CD14-positive monocyte (primary cell): ENCODE data around the gene SSU72. TPM values are rescaled to one million over a fixed set of nuclear protein-coding genes. Genes with fewer than 3 reads are reported as not detected.

Experiments used
- DNase-seq, 3 donors: peaks; one replicate each; pipeline ENCODE4 v3.0.0-alpha.2; 2011 to 2022
- H2AFZ ChIP-seq: 2 replicates; pipeline ENCODE4 v1.6.0; 2012; ENCODE audit warnings: mild to moderate bottlenecking, low read depth, low read length, inconsistent platforms; ENCODE audit not compliant: insufficient read depth, poor library complexity, severe bottlenecking
- H3K27ac ChIP-seq, 2 donors: 1 replicate in 1 of 2; 2 replicates in 1 of 2; pipeline ENCODE4 v1.5.1; 2012 to 2013; ENCODE audit warnings: low read length in 2 of 2, control low read depth in 1 of 2, inconsistent platforms in 1 of 2, low read depth in 1 of 2, mild to moderate bottlenecking in 1 of 2
- H3K27me3 ChIP-seq, 2 donors: one replicate each; pipeline versions ENCODE4 v1.6.0 to v1.6.1; 2011 to 2013; ENCODE audit warnings: low read length in 2 of 2; ENCODE audit not compliant: control insufficient read depth in 2 of 2, insufficient read depth in 2 of 2
- H3K36me3 ChIP-seq, 2 donors: replicated peaks in 1 of 2; 1 replicate in 1 of 2; 2 replicates in 1 of 2; pipeline versions ENCODE4 v1.5.1 to v1.6.1; 2012 to 2013; ENCODE audit warnings: low read length in 2 of 2, control low read depth in 1 of 2, inconsistent platforms in 1 of 2, mild to moderate bottlenecking in 1 of 2; ENCODE audit not compliant: insufficient read depth in 2 of 2, control insufficient read depth in 1 of 2
- H3K4me1 ChIP-seq, 2 donors: 1 replicate in 1 of 2; 2 replicates in 1 of 2; pipeline versions ENCODE4 v1.5.1 to v1.6.1; 2012 to 2013; ENCODE audit warnings: low read length in 2 of 2, control low read depth in 1 of 2, inconsistent platforms in 1 of 2, mild to moderate bottlenecking in 1 of 2, moderate library complexity in 1 of 2; ENCODE audit not compliant: insufficient read depth in 2 of 2, control insufficient read depth in 1 of 2
- H3K4me2 ChIP-seq: replicated peaks from 2 replicates; pipeline ENCODE3; 2012; ENCODE audit warnings: low read length, moderate library complexity, mild to moderate bottlenecking; ENCODE audit not compliant: poor library complexity, severe bottlenecking; ENCODE audit errors: extremely low read depth
- H3K4me3 ChIP-seq, 3 experiments: fragments of 200-600 bp in 1 of 3; sonication (generic) in 1 of 3; replicated peaks in 1 of 3; 1 replicate in 2 of 3; 2 replicates in 1 of 3; pipeline ENCODE4 v1.5.1; 2011 to 2013; ENCODE audit warnings: low read length in 3 of 3, mild to moderate bottlenecking in 3 of 3, control low read depth in 2 of 3, low read depth in 2 of 3, inconsistent platforms in 1 of 3, moderate library complexity in 1 of 3
- H3K79me2 ChIP-seq: 2 replicates; pipeline ENCODE4 v1.6.0; 2012; ENCODE audit warnings: mild to moderate bottlenecking, control low read depth, inconsistent platforms, low read length, moderate library complexity; ENCODE audit not compliant: insufficient read depth
- H3K9ac ChIP-seq: 2 replicates; pipeline ENCODE4 v1.6.0; 2017; ENCODE audit warnings: low read length, mild to moderate bottlenecking; ENCODE audit not compliant: insufficient read depth, poor library complexity, severe bottlenecking
- H3K9me3 ChIP-seq, 2 donors: replicated peaks in 1 of 2; 1 replicate in 1 of 2; 2 replicates in 1 of 2; pipeline versions ENCODE4 v1.5.1 to v1.6.1; 2012 to 2013; ENCODE audit warnings: low read length in 2 of 2, control low read depth in 1 of 2; ENCODE audit not compliant: control insufficient read depth in 1 of 2, insufficient read depth in 1 of 2
- H4K20me1 ChIP-seq: 2 replicates; pipeline ENCODE4 v1.6.0; 2012; ENCODE audit warnings: mild to moderate bottlenecking, low read length, control low read depth, moderate library complexity; ENCODE audit not compliant: insufficient read depth
- H3K27ac Mint-ChIP-seq, 7 donors: one replicate each; pipeline ENCODE4 v1.8.0; 2020; ENCODE audit warnings: mild to moderate bottlenecking in 7 of 7, mixed read lengths in 7 of 7, moderate library complexity in 6 of 7, inconsistent platforms in 2 of 7
- H3K27me3 Mint-ChIP-seq, 3 donors: one replicate each; pipeline ENCODE4 v1.8.0; 2021 to 2022; ENCODE audit warnings: low read depth in 3 of 3, mild to moderate bottlenecking in 3 of 3, mixed read lengths in 3 of 3, moderate library complexity in 3 of 3, inconsistent platforms in 1 of 3
- H3K36me3 Mint-ChIP-seq, 2 donors: one replicate each; pipeline ENCODE4 v1.8.0; 2020; ENCODE audit warnings: mixed read lengths in 2 of 2, inconsistent platforms in 1 of 2, mild to moderate bottlenecking in 1 of 2
- H3K4me1 Mint-ChIP-seq: one replicate; pipeline ENCODE4 v1.8.0; 2020; ENCODE audit warnings: mild to moderate bottlenecking, mixed read lengths
- H3K4me3 Mint-ChIP-seq, 2 donors: one replicate each; pipeline ENCODE4 v1.8.0; 2020; ENCODE audit warnings: mild to moderate bottlenecking in 2 of 2, mixed read lengths in 2 of 2, moderate library complexity in 1 of 2
- H3K9me3 Mint-ChIP-seq, 7 donors: one replicate each; pipeline ENCODE4 v1.8.0; 2020 to 2022; ENCODE audit warnings: mixed read lengths in 7 of 7, mild to moderate bottlenecking in 6 of 7, moderate library complexity in 6 of 7, inconsistent platforms in 2 of 7
- CTCF ChIP-seq: fragments of 200-600 bp; IDR thresholded peaks from one replicate; pipeline ENCODE4 v1.8.0; 2022; ENCODE audit warnings: antibody characterized with exemption, mild to moderate bottlenecking
- WGBS: methylation state at CpG from one replicate; pipeline ENCODE4 v1.1.5; 2013; ENCODE audit warnings: missing lambda C conversion rate; ENCODE audit not compliant: insufficient coverage; 5-methylcytosine and 5-hydroxymethylcytosine counted together
- intact Hi-C, 2 donors: fragments of 100-400 bp; cut with micrococcal nuclease; formaldehyde crosslinking; loops; one replicate each; pipeline versions ENCODE4 v1.15.0 to v1.15.1; 2023
- polyA plus RNA-seq, 3 donors: library from polyadenylated mRNA; depleted of rRNA in 1 of 3; unstranded in 2 of 3; stranded (reverse) in 1 of 3; fragments of 300-500 nt in 2 of 3; fragments of >200 nt in 1 of 3; fragmentation: Illumina TruSeq in 2 of 3; gene quantifications; 1 replicate in 2 of 3; 2 replicates in 1 of 3; pipeline ENCODE4 v1.2.3, GENCODE V29; 2012 to 2021

SSU72 gene
- polyA plus RNA-seq, 3 donors: 88.1 to 168 (median 138) TPM

- H3K4me3 Mint-ChIP-seq: no peak overlapping the region
Measured at GRCh38 chr1:1560178-1560577, 14.5 kb downstream of the SSU72 start.

GRCh38 chr1:1559066-1559465, 15.6 kb downstream of the SSU72 start:
- peak overlapping the region in 1 of 2 donors; percentile 20 for H3K27ac ChIP-seq
- Mint-ChIP-seq H3K27me3 (peaks cover 0 to 3% (median 0%) of the 10 kb centered on the region in 3 donors), H3K4me3 (no peak overlapping the region), H3K36me3 (peaks cover 40 to 54% of the 10 kb centered on the region in 2 donors), H3K9me3 (peaks cover 0 to 1% (median 0%) of the 10 kb centered on the region in 7 donors), H3K4me1 (peaks cover 2% of the 10 kb centered on the region), H3K27ac (peak overlapping the region in 4 of 7 donors; percentile 7 to 79 (median 36))
- H3K4me2 ChIP-seq: no peak overlapping the region
- no peaks in the 10 kb centered on the region for H3K4me1 ChIP-seq
- TF ChIP-seq CTCF: no peak
- WGBS: 94% methylated on average over 16 of the region's 17 CpGs
- peaks cover 90% of the 10 kb centered on the region for H4K20me1 ChIP-seq
- no peak overlapping the region for H3K4me3 ChIP-seq
- intact Hi-C loops: no loop called here
- no peaks in the 10 kb centered on the region for H3K9me3 ChIP-seq
- no peak overlapping the region for H3K9ac ChIP-seq
- no peaks in the 10 kb centered on the region for H3K27me3 ChIP-seq
- H3K36me3 ChIP-seq: peaks cover 37 to 47% of the 10 kb centered on the region in 2 donors
- DNase-seq: no peak
- H2AFZ ChIP-seq: no peak overlapping the region
- H3K79me2 ChIP-seq: peaks cover 41% of the 10 kb centered on the region

More at GRCh38 chr1:1560178-1560577, 14.5 kb downstream of the SSU72 start:
- Mint-ChIP-seq H3K9me3 (peaks cover 0 to 1% (median 0%) of the 10 kb centered on the region in 7 donors), H3K36me3 (peaks cover 44 to 65% of the 10 kb centered on the region in 2 donors), H3K27ac (no peak overlapping the region), H3K4me1 (no peaks in the 10 kb centered on the region), H3K27me3 (peaks cover 0 to 3% (median 0%) of the 10 kb centered on the region in 3 donors)
- H3K27me3 ChIP-seq: no peaks in the 10 kb centered on the region
- TF ChIP-seq CTCF: no peak
- peaks cover 90% of the 10 kb centered on the region for H4K20me1 ChIP-seq
- H3K9ac ChIP-seq: no peak overlapping the region
- H3K4me1 ChIP-seq: no peaks in the 10 kb centered on the region
- H3K4me2 ChIP-seq: no peak overlapping the region
- intact Hi-C loops: no loop called here
- H2AFZ ChIP-seq: no peak overlapping the region
- peaks cover 46 to 58% of the 10 kb centered on the region in 2 donors for H3K36me3 ChIP-seq
- WGBS: 100% methylated on average over 4 of the region's 9 CpGs
- H3K79me2 ChIP-seq: peaks cover 44% of the 10 kb centered on the region
- no peak overlapping the region for H3K27ac ChIP-seq
- no peak overlapping the region for H3K4me3 ChIP-seq
- no peak for DNase-seq
- H3K9me3 ChIP-seq: no peaks in the 10 kb centered on the region
